ENCODE measurements around the gene C14orf132. TPM values are rescaled to one million over a fixed set of nuclear protein-coding genes. Genes with fewer than 3 reads are reported as not detected.

C14orf132 gene
- total and polyA plus RNA-seq, 9 of the 15 experiments (the other 6 are each of a cell fraction or from before 2014, with no cell fraction given), result not detected

GRCh38 chr14:96095581-96096476 is 56.7 kb downstream of the C14orf132 start:
- Histone ChIP-seq H3K9ac (ENCODE audit: insufficient read depth in 1 of 2, low read depth in 2 of 2, low read length in 2 of 2) (no peak overlapping the region), H3K36me3 (ENCODE audit: control insufficient read depth, insufficient read depth, low read length) (no peaks in the 10 kb centered on the region), H3K27ac (ENCODE audit: extremely low read depth, low read depth, low read length) (no peak overlapping the region), H2AFZ (ENCODE audit: low read depth, low read length) (no peak overlapping the region), H4K20me1 (replicated peaks; ENCODE audit: control insufficient read depth, insufficient read depth, low read length) (no peaks in the 10 kb centered on the region), H3K27me3 (ENCODE audit: control insufficient read depth in 2 of 2, insufficient read depth in 2 of 2, low read length in 2 of 2) (peaks cover 0 to 11% of the 10 kb centered on the region in 2 experiments; a peak in 2 of 5 replicates), H3K4me3 (no peak overlapping the region), H3K79me2 (ENCODE audit: control insufficient read depth, insufficient read depth, low read length) (no peaks in the 10 kb centered on the region), H3K9me1 (ENCODE audit: control insufficient read depth, insufficient read depth, low read length) (no peaks in the 10 kb centered on the region), H3K4me1 (replicated peaks in 1 of 2; ENCODE audit: control insufficient read depth in 2 of 2, insufficient read depth in 2 of 2, low read length in 2 of 2) (peaks cover 0 to 3% of the 10 kb centered on the region in 2 experiments; a peak in 1 of 5 replicates), H3K4me2 (ENCODE audit: insufficient read depth, low read length) (no peak overlapping the region), H3K9me3 (replicated peaks; ENCODE audit: control insufficient read depth, insufficient read depth, low read depth, low read length) (no peaks in the 10 kb centered on the region)
- TF ChIP-seq FOXM1 (IDR thresholded peaks at IDR 0.05; ENCODE audit: low read depth) (no peak), FOXM1 (CRISPR knock-in tag; IDR thresholded peaks at IDR 0.05; ENCODE audit: low read depth) (no peak), UBTF (IDR thresholded peaks at IDR 0.05; ENCODE audit: borderline replicate concordance in 1 of 2, low read depth in 2 of 2, low read length in 2 of 2) (no peak), ZHX1 (conservative IDR thresholded peaks at IDR 0.05; ENCODE audit: low read length) (no peak), SLC30A9 (CRISPR knock-in tag; IDR thresholded peaks at IDR 0.05) (no peak), NCOA2 (IDR thresholded peaks at IDR 0.05; ENCODE audit: partially characterized antibody in 2 of 2) (no peak), PHF8 (IDR thresholded peaks at IDR 0.05; ENCODE audit: borderline replicate concordance, low read length) (no peak), SP1 (CRISPR knock-in tag; IDR thresholded peaks at IDR 0.05) (no peak), HDGF (IDR thresholded peaks at IDR 0.05) (no peak)
- no TSS peak for BruUV-seq (replicated peaks)
- intact Hi-C loops (cut with micrococcal nuclease), result no loop called here
- FAIRE-seq, result no peak
- in situ Hi-C loops (cut with MboI), result loop anchor here (5.0 kb wide), 1 partner anchor 181 kb away; no protein-coding TSS in a partner anchor
- ATAC-seq, result no peak
- DNase-seq (ENCODE audit: extremely low read depth in 1 of 4, low spot score in 3 of 4), result no peak
- ChIA-PET CTCF (ENCODE audit: low intra/inter-chr PET ratio) (no interaction called here), POLR2A (no interaction called here)
- WGBS (ENCODE audit: insufficient coverage, low coverage, missing lambda C conversion rate), result 0% methylated on average over 12 of the region's 16 CpGs
